HG03139 (cell line): ENCODE results near the gene ISLR2.
"Not testable (repeated sequence)": the region's sequence is repeated elsewhere in the genome, so short reads cannot be mapped to it uniquely, and the experiment has no call there.

Experiments
- ATAC-seq: cut with Tn5 transposase; IDR thresholded peaks from one replicate; pipeline ENCODE4 v1.9.1; 2021; ENCODE audit not compliant: unreplicated experiment

Gene ISLR2

DNA sequence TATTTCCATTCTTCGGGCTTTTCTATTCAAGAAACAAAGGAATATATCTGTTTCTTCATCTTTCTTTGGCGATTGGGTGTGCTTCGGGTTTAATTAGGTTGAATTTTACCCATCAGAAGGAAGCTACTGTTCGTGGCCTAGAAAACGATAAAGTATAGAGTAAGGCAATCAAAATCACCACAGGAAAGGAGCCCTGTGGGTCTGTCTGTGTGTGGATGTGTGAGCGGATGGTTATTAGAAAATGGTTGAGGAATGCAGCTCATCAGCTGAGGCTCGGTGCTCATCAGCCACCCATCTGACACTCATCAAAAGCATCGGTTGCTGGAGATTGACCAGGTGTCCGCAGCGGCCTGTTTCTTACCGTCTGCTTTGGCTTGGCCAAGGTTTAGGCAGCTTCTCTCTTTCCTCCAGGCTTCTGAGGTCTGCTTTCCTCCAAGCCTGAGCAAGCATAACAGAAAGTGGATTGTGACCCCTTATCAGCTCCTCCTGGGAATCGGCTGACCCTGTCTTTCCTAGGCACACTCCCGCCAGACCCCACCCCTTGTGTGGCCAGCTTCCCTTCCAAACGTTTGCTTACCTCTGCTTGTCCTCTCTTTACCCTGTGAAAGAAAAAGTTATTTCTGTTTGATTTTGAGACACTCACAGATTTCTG is 25.5 kb downstream of the ISLR2 start:
- ATAC-seq, result no peak

- no peak for ATAC-seq
These were observed 26.5 kb downstream of the ISLR2 start for GRCh38 chr15:74156678-74157411.

- no peak for ATAC-seq
These were observed 27.8 kb downstream of the ISLR2 start for GRCh38 chr15:74157868-74158827.

- no peak for ATAC-seq
These were observed 28.7 kb downstream of the ISLR2 start for GRCh38 chr15:74158855-74159650.

- no peak for ATAC-seq
These were observed 29.4 kb downstream of the ISLR2 start for GRCh38 chr15:74159773-74160172.

- ATAC-seq, result not testable (repeated sequence)
These were observed 30.0 kb downstream of the ISLR2 start for GRCh38 chr15:74160390-74160789.

- not testable (repeated sequence) for ATAC-seq
These were observed 31.8 kb downstream of the ISLR2 start for GRCh38 chr15:74162195-74162536.

- ATAC-seq, result no peak
These were observed 35.1 kb downstream of the ISLR2 start for GRCh38 chr15:74165461-74165860.

GRCh38 chr15:74167891-74168331 is 37.5 kb downstream of the ISLR2 start:
- ATAC-seq, result no peak

GRCh38 chr15:74168711-74169126 is 38.3 kb downstream of the ISLR2 start:
- ATAC-seq, result no peak

- no peak for ATAC-seq
These were observed 39.9 kb downstream of the ISLR2 start for GRCh38 chr15:74170071-74170844.

DNA sequence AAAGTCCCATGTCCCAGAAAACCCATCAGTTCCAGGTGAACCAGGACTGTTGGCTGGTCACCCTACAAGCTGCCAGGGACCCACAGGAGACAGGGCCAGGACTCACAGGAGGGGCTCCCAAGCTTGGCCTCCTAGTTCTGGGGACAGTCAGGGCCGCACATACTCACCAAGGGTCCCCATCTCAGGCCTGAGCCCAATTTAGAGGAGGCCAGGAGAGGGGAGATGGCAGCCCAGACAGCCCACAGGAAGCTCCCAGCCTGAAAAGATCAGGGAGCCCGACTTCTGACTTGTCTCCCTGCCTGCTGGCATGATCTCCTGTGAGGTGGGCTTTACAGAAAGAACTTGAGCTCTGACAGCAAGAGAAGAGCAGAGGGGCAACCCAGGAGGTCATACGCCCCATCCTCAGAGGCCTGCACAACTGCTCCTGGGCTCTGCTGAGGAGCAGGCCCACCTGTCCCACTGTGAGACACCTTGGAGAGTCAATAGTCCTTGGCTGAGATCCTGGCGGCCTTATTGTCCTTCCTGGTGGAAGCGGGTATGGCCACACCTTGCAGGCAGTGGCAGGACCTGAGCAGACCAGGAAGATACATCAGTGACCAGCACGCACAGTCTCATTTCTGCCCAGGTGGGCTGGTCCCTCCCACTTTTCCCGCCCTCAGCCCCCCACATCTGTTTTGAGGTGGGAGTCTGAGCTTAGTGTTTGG is 40.6 kb downstream of the ISLR2 start:
- ATAC-seq, result no peak

GRCh38 chr15:74171965-74172541 is 41.7 kb downstream of the ISLR2 start:
- ATAC-seq, result no peak

DNA sequence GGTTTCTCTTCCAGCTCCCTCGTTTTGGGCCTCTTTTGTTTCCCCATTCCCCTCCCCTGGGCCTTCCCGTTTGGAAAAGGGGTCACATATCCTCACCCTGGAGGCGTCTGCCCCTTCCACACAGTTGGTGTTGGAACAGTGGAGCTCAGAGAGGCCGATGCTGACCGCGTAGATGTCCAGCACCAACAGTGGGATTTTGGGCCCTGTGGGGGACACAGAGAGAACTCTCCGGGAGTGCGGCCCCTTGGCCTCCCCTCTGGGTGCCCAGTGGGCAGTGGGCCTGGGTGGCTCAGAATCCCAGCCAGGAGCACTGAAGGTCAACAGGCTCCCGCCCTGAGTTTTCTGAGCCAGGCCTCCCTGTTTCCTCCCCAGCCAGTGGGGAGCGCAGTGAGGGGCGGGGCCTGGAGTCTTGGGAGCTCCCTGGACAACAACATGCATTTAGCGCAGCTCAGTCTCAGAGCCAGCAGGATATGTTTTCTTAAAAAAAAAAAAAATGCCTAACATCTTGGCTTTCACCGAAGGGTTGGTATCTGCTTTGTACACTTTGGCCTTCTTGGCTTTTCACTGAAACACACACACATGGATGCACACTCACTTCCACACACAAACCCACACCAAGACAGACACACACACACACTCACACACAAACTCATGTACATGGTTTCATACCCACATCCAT is 42.5 kb downstream of the ISLR2 start:
- ATAC-seq, result no peak

DNA sequence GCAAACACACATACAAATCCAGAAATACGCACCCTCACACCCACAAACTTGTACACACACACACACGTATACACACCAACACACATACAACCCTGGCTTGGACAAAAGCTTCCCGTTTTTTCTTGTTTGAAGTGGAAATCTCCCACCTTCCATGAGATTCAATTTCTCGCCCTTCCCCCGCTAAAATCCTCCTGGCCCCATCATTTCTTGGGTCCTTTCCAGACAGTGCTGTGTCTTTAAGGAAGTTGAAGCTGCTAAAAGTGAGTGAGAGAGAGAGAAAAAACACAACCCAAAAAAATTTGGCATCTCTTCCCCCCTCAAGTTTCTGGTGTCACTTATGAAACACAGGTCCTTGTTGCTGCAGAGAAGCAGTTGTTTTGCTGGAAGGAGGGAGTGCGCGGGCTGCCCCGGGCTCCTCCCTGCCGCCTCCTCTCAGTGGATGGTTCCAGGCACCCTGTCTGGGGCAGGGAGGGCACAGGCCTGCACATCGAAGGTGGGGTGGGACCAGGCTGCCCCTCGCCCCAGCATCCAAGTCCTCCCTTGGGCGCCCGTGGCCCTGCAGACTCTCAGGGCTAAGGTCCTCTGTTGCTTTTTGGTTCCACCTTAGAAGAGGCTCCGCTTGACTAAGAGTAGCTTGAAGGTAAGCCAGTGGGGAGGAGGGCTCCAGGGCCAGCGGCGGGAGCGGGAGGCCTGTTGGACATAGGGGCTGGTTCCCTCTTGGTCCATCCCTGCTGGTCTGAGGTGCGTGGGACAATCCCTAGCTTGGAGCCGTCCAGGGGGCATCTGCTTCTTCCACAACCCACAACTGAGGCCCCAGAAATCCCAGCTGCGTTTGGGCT is 43.2 kb downstream of the ISLR2 start, which contains the start of gene ISLR:
Gene ISLR, plus strand, starts transcription at position 331 of the 839 bp plus-strand sequence. CDS start 1,149 bp downstream, outside the sequence.
- ATAC-seq, result no peak

DNA sequence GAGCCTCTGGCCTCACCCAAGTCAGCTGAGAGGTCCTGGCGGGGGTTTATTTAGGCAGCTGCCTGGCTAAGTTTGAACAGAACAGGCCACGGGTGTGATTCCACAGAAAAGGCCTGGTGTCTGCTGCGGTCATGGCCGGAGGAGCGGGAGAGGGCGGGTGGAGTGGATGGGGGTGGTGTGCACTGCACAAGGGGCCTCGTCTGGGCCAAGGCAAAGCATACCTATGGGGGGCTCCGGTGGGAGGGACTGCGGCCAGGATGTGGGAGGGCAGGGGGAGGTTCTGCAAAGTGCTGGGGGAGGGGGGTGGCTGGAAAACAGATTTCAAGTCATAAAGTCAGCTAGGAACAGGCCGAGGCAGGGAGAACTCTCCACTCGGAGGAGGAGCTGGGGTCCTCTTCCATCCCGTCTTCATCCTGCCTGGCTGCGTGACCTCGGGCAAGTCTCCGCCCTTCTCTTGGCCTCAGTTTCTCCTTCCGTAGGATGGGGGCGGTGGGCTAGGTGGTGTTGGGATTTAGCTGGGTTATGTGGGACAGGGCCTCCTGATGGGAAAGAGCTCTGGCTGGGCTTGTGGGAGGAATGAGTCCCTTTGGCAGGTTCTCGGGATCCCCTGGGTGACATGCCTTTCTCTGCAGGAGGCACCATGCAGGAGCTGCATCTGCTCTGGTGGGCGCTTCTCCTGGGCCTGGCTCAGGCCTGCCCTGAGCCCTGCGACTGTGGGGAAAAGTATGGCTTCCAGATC is 44.0 kb downstream of the ISLR2 start:
- ATAC-seq, result no peak

GRCh38 chr15:74174958-74175253 is 44.5 kb downstream of the ISLR2 start:
- no peak for ATAC-seq
